ENCODE data around the gene DAB2IP.

The DAB2IP gene

DNA sequence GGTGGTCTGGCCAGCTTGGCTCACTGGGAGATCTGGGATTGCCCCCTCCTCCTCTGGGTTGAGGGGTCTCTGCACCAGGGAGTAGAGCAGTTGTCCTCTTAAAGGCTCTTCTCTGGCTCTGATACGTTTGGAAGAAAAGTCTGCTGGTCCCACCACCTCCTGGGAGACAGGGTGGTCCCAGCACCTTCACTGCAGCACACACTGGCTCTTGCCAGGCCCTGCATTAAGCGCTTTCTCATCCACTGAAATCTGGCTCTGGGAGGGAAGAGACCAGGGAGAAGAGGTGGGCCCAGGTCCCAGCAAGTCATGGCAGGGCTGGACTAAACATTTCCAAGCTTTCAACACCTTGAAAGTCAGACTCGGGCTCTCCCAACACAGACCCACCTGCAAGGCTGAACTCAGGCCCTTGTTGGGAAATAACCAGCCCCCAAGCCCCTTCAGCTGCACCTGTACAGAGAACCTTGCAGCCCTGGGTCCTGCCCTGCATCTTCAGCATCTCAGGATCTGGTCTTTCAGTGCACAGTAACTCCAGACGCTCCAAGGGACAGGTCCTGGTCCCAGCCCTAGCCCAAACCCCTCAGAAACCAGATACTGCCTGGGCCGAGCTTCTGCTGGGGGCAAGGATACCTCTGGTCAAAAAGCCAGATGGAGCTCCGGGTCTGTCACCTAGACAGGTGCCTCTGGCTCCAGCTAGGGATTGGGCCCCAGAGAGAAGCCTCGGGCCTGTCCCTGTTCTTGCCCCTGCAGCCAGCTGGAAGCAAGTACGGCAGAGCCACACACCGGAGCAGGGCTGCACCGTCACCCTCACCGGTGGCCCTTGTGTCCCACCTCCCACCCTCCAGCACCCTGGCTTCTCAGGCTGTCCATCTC, 134.5 kb downstream of the DAB2IP start:
- Histone ChIP-seq H3K36me3 (ENCODE audit: control insufficient read depth in 2 of 2, insufficient read depth in 1 of 2, low read length in 2 of 2) (peaks cover 0 to 30% of the 10 kb centered on the region in 2 experiments; a peak in 1 of 3 replicates), H3K4me3 (ENCODE audit: low read depth, low read length) (no peak overlapping the region), H3K4me1 (ENCODE audit: control insufficient read depth, insufficient read depth, low read length) (no peaks in the 10 kb centered on the region), H3K27ac (ENCODE audit: extremely low read depth, low read depth, low read length) (no peak overlapping the region), H3K9me3 (ENCODE audit: control insufficient read depth, insufficient read depth, low read depth, low read length) (no peaks in the 10 kb centered on the region)
- TF ChIP-seq ZBTB20 (tag by site-specific recombination; IDR thresholded peaks at IDR 0.05) (no peak), OSR2 (tag by site-specific recombination; IDR thresholded peaks at IDR 0.05) (no peak), ZNF239 (tag by site-specific recombination; IDR thresholded peaks at IDR 0.05) (no peak), ZNF473 (tag by site-specific recombination; IDR thresholded peaks at IDR 0.05) (no peak), REPIN1 (tag by site-specific recombination; IDR thresholded peaks at IDR 0.05; ENCODE audit: low read depth) (no peak), IKZF3 (tag by site-specific recombination; IDR thresholded peaks at IDR 0.05) (no peak), RBAK (tag by site-specific recombination; IDR thresholded peaks at IDR 0.05) (no peak), ZNF324 (tag by site-specific recombination; IDR thresholded peaks at IDR 0.05) (no peak), ZNF366 (tag by site-specific recombination; conservative IDR thresholded peaks at IDR 0.05) (no peak)
- CTCF ChIA-PET = interaction anchor here (0.6 to 1.1 kb wide), 2 partner anchors 99 to 344 kb away, joined by 3 to 4 read pairs; no protein-coding TSS in a partner anchor
- POLR2A ChIA-PET = interaction anchor here (0.5 kb wide), 1 partner anchor 48 kb away, joined by 3 read pairs; no protein-coding TSS in a partner anchor

DNA sequence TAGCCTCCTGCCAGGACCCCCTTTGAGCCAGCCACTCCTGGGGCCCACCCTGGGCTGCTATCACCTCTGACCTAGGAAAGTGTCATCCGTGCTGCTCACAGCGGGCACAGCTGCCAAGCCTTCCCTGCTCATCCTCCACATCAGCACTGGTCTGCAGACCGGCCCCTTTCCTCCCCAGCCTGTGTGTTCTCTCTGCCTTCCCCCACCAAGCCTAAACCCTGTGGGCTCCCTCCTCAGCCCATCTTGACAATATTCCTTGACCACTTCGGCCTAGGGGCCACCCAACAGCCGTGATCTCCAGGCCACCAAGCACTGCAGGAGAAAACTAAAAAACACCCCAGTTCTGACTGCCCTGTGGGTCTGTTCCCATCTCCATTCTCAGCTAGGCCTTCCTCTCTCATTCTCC, 135.1 kb downstream of the DAB2IP start:
- H3K27ac ChIP-seq (ENCODE audit: extremely low read depth, low read depth, low read length) = no peak overlapping the region
- TF ChIP-seq ZNF76 (tag by site-specific recombination; IDR thresholded peaks at IDR 0.05; ENCODE audit: borderline replicate concordance, low read depth) = no peak
- TF ChIP-seq ZNF521 (tag by site-specific recombination; IDR thresholded peaks at IDR 0.05) = no peak
- no peak for TF ChIP-seq ZNF248 (tag by site-specific recombination; IDR thresholded peaks at IDR 0.05)
- no peak for TF ChIP-seq ZNF37A (tag by site-specific recombination; IDR thresholded peaks at IDR 0.05)
- no peak for TF ChIP-seq ZNF560 (tag by site-specific recombination; IDR thresholded peaks at IDR 0.05; ENCODE audit: borderline replicate concordance)
- no peak for TF ChIP-seq ZFP37 (tag by site-specific recombination; IDR thresholded peaks at IDR 0.05)
- no peak for TF ChIP-seq WT1 (tag by site-specific recombination; IDR thresholded peaks at IDR 0.05)
- no peak overlapping the region for H3K4me3 ChIP-seq (ENCODE audit: low read depth, low read length)
- H3K9me3 ChIP-seq (ENCODE audit: control insufficient read depth, insufficient read depth, low read depth, low read length) = no peaks in the 10 kb centered on the region
- peaks cover 0 to 24% of the 10 kb centered on the region in 2 experiments; a peak in 1 of 3 replicates for H3K36me3 ChIP-seq (ENCODE audit: control insufficient read depth in 2 of 2, insufficient read depth in 1 of 2, low read length in 2 of 2)
- ChIA-PET CTCF (no interaction called here), POLR2A (no interaction called here)
- H3K4me1 ChIP-seq (ENCODE audit: control insufficient read depth, insufficient read depth, low read length) = no peaks in the 10 kb centered on the region

- Histone ChIP-seq H3K27ac (ENCODE audit: extremely low read depth, low read depth, low read length) (no peak overlapping the region), H3K36me3 (ENCODE audit: control insufficient read depth in 2 of 2, insufficient read depth in 1 of 2, low read length in 2 of 2) (peaks cover 0 to 19% of the 10 kb centered on the region in 2 experiments; a peak in 1 of 3 replicates), H3K4me3 (ENCODE audit: low read depth, low read length) (no peak overlapping the region), H3K4me1 (ENCODE audit: control insufficient read depth, insufficient read depth, low read length) (no peaks in the 10 kb centered on the region), H3K9me3 (ENCODE audit: control insufficient read depth, insufficient read depth, low read depth, low read length) (no peaks in the 10 kb centered on the region)
- CTCF ChIA-PET = interaction anchor here (0.6 to 1.7 kb wide), 2 partner anchors 100 to 289 kb away, joined by 3 to 4 read pairs; no protein-coding TSS in a partner anchor
- POLR2A ChIA-PET = no interaction called here
- no peak for TF ChIP-seq SALL2 (tag by site-specific recombination; IDR thresholded peaks at IDR 0.05; ENCODE audit: borderline replicate concordance)
- TF ChIP-seq ZNF747 (tag by site-specific recombination; IDR thresholded peaks at IDR 0.05) = no peak
- no peak for TF ChIP-seq ZNF354C (tag by site-specific recombination; IDR thresholded peaks at IDR 0.05; ENCODE audit: borderline replicate concordance, low read depth)
- no peak for TF ChIP-seq ZNF449 (tag by site-specific recombination; IDR thresholded peaks at IDR 0.05)
- no peak for TF ChIP-seq ZNF221 (tag by site-specific recombination; IDR thresholded peaks at IDR 0.05; ENCODE audit: borderline replicate concordance)
- TF ChIP-seq ZNF366 (tag by site-specific recombination; conservative IDR thresholded peaks at IDR 0.05) = no peak
- TF ChIP-seq HOXA7 (CRISPR knock-in tag; IDR thresholded peaks at IDR 0.05; ENCODE audit: borderline replicate concordance) = no peak
- no peak for TF ChIP-seq ZNF157 (tag by site-specific recombination; IDR thresholded peaks at IDR 0.05)
- TF ChIP-seq ZNF555 (tag by site-specific recombination; conservative IDR thresholded peaks at IDR 0.05) = no peak
- TF ChIP-seq ZSCAN23 (tag by site-specific recombination; IDR thresholded peaks at IDR 0.05) = no peak
- TF ChIP-seq FEZF1 (tag by site-specific recombination; IDR thresholded peaks at IDR 0.05) = no peak
- no peak for TF ChIP-seq ZNF394 (tag by site-specific recombination; IDR thresholded peaks at IDR 0.05; ENCODE audit: borderline replicate concordance)
- TF ChIP-seq ZNF37A (tag by site-specific recombination; IDR thresholded peaks at IDR 0.05) = no peak
- TF ChIP-seq ZNF530 (tag by site-specific recombination; IDR thresholded peaks at IDR 0.05; ENCODE audit: low read depth) = no peak
- no peak for TF ChIP-seq ZNF585B (tag by site-specific recombination; IDR thresholded peaks at IDR 0.05)
- TF ChIP-seq ZNF302 (tag by site-specific recombination; IDR thresholded peaks at IDR 0.05; ENCODE audit: low read depth) = no peak
- no peak for TF ChIP-seq HOXC10 (CRISPR knock-in tag; IDR thresholded peaks at IDR 0.05)
Observed at GRCh38 chr9:121786998-121787422, 135.6 kb downstream of the DAB2IP start.
